Fibroblast of lung (primary cell): ENCODE measurements around the gene RAB8B. TPM values are rescaled to one million over a fixed set of nuclear protein-coding genes. Genes with fewer than 3 reads are reported as not detected.
A peak's percentile ranks its signal among the peaks of the same experiment; 100 is the strongest.

Source experiments
- DNase-seq, 2 donors: peaks; one replicate each; pipeline versions ENCODE4 v3.0.0 to v3.0.0-alpha.2; 2010; ENCODE audit warnings: low read depth in 2 of 2
- H2AFZ ChIP-seq: 2 replicates; pipeline ENCODE4 v1.5.1; 2012; ENCODE audit warnings: low read length, control low read depth, inconsistent platforms
- H3K27ac ChIP-seq: 2 replicates; pipeline ENCODE4 v1.5.1; 2011; ENCODE audit warnings: low read length, control low read depth; ENCODE audit not compliant: insufficient read depth
- H3K27me3 ChIP-seq: 2 replicates; pipeline ENCODE4 v1.5.1; 2011; ENCODE audit warnings: mild to moderate bottlenecking, low read length; ENCODE audit not compliant: control insufficient read depth, insufficient read depth
- H3K36me3 ChIP-seq: 2 replicates; pipeline ENCODE4 v1.5.1; 2011; ENCODE audit warnings: low read length; ENCODE audit not compliant: control insufficient read depth, insufficient read depth
- H3K4me1 ChIP-seq: 2 replicates; pipeline ENCODE4 v1.5.1; 2011; ENCODE audit warnings: low read length; ENCODE audit not compliant: control insufficient read depth, insufficient read depth; ENCODE audit errors: extremely low read depth
- H3K4me2 ChIP-seq: 2 replicates; pipeline ENCODE4 v1.5.1; 2011; ENCODE audit warnings: low read length, control low read depth; ENCODE audit not compliant: insufficient read depth; ENCODE audit errors: extremely low read depth
- H3K4me3 ChIP-seq, 4 experiments: fragments of 200-600 bp in 1 of 4; sonication (generic) in 1 of 4; replicated peaks in 1 of 4; 2 replicates each; pipeline ENCODE4 v1.5.1; 2011 to 2016; ENCODE audit warnings: low read length in 4 of 4, low read depth in 3 of 4, mild to moderate bottlenecking in 3 of 4, control low read depth in 2 of 4, inconsistent platforms in 1 of 4, mixed read lengths in 1 of 4; ENCODE audit not compliant: insufficient read depth in 1 of 4; ENCODE audit errors: control extremely low read depth in 1 of 4
- H3K79me2 ChIP-seq: 2 replicates; pipeline ENCODE4 v1.5.1; 2012; ENCODE audit warnings: mild to moderate bottlenecking, low read length, inconsistent platforms; ENCODE audit not compliant: control insufficient read depth, insufficient read depth
- H3K9ac ChIP-seq: 2 replicates; pipeline ENCODE4 v1.5.1; 2011; ENCODE audit warnings: mild to moderate bottlenecking, low read length, control low read depth; ENCODE audit not compliant: insufficient read depth
- H3K9me3 ChIP-seq: 2 replicates; pipeline ENCODE4 v1.5.1; 2012; ENCODE audit warnings: low read depth, low read length; ENCODE audit not compliant: control insufficient read depth, insufficient read depth
- H4K20me1 ChIP-seq: 2 replicates; pipeline ENCODE4 v1.5.1; 2011; ENCODE audit warnings: low read length; ENCODE audit not compliant: control insufficient read depth, insufficient read depth; ENCODE audit errors: extremely low read depth
- EZH2 ChIP-seq: IDR thresholded peaks from 2 replicates; pipeline ENCODE4 v1.5.1; 2012; ENCODE audit warnings: low read length, control low read depth, mild to moderate bottlenecking; ENCODE audit errors: missing control alignments
- polyA plus RNA-seq, 2 donors: library from polyadenylated mRNA; depleted of rRNA in 1 of 2; stranded (reverse) in 1 of 2; unstranded in 1 of 2; fragments of >200 nt; gene quantifications; 2 replicates each; pipeline ENCODE4 v1.2.1, GENCODE V29; 2011 to 2012; ENCODE audit warnings: missing spikeins in 1 of 2
- total RNA-seq: library from RNA; depleted of rRNA; stranded (reverse); fragments of >200 nt; gene quantifications from 2 replicates; pipeline ENCODE4 v1.2.1, GENCODE V29; 2014
- TF ChIP-seq, protein P1 (sequence below), 2 donors: IDR thresholded peaks in 1 of 2; conservative IDR thresholded peaks in 1 of 2; 1 replicate in 1 of 2; 2 replicates in 1 of 2; pipeline ENCODE4 v1.5.1; 2011 to 2012; ENCODE audit warnings: low read length in 2 of 2, control low read depth in 1 of 2, inconsistent platforms in 1 of 2, low read depth in 1 of 2, mild to moderate bottlenecking in 1 of 2

The RAB8B gene
- total and polyA plus RNA-seq, 2 donors (not counting 1 experiment from before 2014, with no cell fraction given): 107 to 111 TPM

DNA sequence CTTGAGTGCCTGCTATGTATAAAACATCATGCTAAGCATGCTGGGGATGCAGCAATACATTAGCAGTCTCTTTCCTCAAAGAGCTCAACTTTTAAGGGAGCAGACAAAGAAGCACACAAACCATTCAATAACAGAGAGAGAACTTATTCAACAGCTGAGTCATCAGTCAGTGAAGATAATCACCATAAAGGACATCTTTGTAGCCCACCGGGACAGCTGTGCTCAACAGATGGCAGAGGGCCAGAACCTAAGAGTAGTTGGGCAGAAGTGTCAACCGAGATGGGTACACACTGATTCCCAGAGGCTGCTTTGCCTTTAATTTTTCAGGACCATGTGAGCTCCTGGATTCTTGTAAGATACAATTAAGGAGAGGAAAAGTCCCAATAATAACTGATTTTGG lies 4.2 kb upstream of the RAB8B start:
- H3K27me3 ChIP-seq: no peaks in the 10 kb centered on the region
- peaks cover 8% of the 10 kb centered on the region for H3K79me2 ChIP-seq
- TF ChIP-seq EZH2: no peak
- TF ChIP-seq, protein P1, sequence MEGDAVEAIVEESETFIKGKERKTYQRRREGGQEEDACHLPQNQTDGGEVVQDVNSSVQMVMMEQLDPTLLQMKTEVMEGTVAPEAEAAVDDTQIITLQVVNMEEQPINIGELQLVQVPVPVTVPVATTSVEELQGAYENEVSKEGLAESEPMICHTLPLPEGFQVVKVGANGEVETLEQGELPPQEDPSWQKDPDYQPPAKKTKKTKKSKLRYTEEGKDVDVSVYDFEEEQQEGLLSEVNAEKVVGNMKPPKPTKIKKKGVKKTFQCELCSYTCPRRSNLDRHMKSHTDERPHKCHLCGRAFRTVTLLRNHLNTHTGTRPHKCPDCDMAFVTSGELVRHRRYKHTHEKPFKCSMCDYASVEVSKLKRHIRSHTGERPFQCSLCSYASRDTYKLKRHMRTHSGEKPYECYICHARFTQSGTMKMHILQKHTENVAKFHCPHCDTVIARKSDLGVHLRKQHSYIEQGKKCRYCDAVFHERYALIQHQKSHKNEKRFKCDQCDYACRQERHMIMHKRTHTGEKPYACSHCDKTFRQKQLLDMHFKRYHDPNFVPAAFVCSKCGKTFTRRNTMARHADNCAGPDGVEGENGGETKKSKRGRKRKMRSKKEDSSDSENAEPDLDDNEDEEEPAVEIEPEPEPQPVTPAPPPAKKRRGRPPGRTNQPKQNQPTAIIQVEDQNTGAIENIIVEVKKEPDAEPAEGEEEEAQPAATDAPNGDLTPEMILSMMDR (conservative IDR thresholded peaks at IDR 0.05 in 1 of 2, IDR thresholded peaks at IDR 0.05 in 1 of 2; ENCODE audit: low read depth in 1 of 2, low read length in 2 of 2): no peak
- H3K36me3 ChIP-seq: no peaks in the 10 kb centered on the region
- H2AFZ ChIP-seq: no peak overlapping the region
- H4K20me1 ChIP-seq: no peaks in the 10 kb centered on the region
- no peak overlapping the region for H3K4me2 ChIP-seq
- H3K9me3 ChIP-seq: no peaks in the 10 kb centered on the region
- no peaks in the 10 kb centered on the region for H3K4me1 ChIP-seq
- H3K4me3 ChIP-seq: no peak overlapping the region
- DNase-seq: no peak
- no peak overlapping the region for H3K9ac ChIP-seq
- no peak overlapping the region for H3K27ac ChIP-seq

DNA sequence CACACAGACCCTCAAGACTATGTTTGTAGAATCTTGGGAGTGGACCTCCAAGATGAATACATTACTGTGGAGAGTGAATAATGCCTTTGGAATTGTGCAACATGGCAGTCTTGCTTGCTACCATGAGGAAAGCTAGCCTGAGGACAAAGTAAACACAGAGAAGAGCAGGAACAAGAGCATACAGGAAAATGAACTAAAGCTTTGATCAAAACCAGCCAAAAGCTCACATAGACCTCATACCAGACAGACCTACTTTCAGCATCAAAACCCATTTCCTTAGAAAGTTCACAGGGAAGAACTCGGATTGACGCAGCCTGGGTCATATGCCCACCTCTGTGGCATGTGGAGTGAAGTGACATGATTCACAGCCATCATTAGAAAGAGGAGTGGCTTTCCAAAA lies 3.3 kb upstream of the RAB8B start:
- no peak overlapping the region for H3K4me3 ChIP-seq
- peak overlapping the region; percentile 70 for H2AFZ ChIP-seq
- no peaks in the 10 kb centered on the region for H3K9me3 ChIP-seq
- DNase-seq: peak; percentile 64 to 74
- H3K36me3 ChIP-seq: no peaks in the 10 kb centered on the region
- no peaks in the 10 kb centered on the region for H3K4me1 ChIP-seq
- no peak overlapping the region for H3K27ac ChIP-seq
- no peak for TF ChIP-seq EZH2
- TF ChIP-seq, protein P1 (conservative IDR thresholded peaks at IDR 0.05 in 1 of 2, IDR thresholded peaks at IDR 0.05 in 1 of 2; ENCODE audit: low read depth in 1 of 2, low read length in 2 of 2): no peak
- H3K4me2 ChIP-seq: peak overlapping the region; percentile 17
- no peaks in the 10 kb centered on the region for H4K20me1 ChIP-seq
- H3K9ac ChIP-seq: no peak overlapping the region
- H3K79me2 ChIP-seq: peaks cover 16% of the 10 kb centered on the region
- H3K27me3 ChIP-seq: no peaks in the 10 kb centered on the region

DNA sequence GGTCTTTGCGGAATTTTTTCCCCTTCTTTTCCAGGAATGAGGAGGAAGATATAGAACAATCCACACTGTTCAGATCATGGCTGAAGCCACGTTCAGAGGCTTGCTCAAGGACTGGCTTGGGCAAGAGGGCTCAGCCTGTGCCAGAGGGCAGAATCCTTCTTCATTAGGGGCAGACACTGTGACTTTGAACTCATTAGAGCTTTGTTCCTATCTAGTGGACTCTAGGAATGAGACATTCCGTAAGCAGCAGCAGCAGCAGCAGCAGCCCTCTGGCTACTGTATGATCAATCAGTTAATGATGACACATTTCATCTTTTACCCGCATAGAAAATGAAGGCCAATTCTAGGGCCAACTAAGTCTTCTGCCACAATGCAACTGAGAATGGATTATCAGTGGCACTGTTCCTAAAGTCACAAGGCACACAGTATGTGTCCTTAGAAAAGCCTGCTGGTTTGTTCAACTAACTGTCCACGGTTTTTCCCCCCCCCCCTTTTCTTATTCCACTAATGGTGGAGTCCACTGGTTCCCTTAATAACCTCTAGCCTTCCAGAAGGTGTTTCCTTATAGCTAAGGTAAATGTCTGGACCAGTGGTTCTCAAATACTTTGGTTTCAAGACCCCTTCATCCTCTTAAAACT lies 1.7 kb upstream of the RAB8B start:
- Histone ChIP-seq H3K9ac (no peak overlapping the region), H4K20me1 (no peaks in the 10 kb centered on the region), H3K79me2 (peaks cover 32% of the 10 kb centered on the region), H3K36me3 (no peaks in the 10 kb centered on the region), H3K4me2 (no peak overlapping the region), H2AFZ (no peak overlapping the region), H3K9me3 (no peaks in the 10 kb centered on the region), H3K4me3 (no peak overlapping the region), H3K27me3 (no peaks in the 10 kb centered on the region), H3K4me1 (peaks cover 5% of the 10 kb centered on the region), H3K27ac (no peak overlapping the region)
- DNase-seq: no peak
- TF ChIP-seq, protein P1 (conservative IDR thresholded peaks at IDR 0.05 in 1 of 2, IDR thresholded peaks at IDR 0.05 in 1 of 2; ENCODE audit: low read depth in 1 of 2, low read length in 2 of 2): no peak
- TF ChIP-seq EZH2: no peak
